HepG2 (cell line): Measurements from ENCODE around the gene RETREG2. TPM values are rescaled to one million over a fixed set of nuclear protein-coding genes. Genes with fewer than 3 reads are reported as not detected.

Experiments used
- CCDC6 ChIP-seq: sonication (generic); formaldehyde crosslinking; IDR thresholded peaks from 2 replicates; pipeline ENCODE4 v1.8.1; 2022; ENCODE audit warnings: mild to moderate bottlenecking, missing genetic modification reagents, moderate library complexity
- DMAP1 ChIP-seq: IDR thresholded peaks from 2 replicates; pipeline ENCODE4 v1.6.1; 2016
- HNF1A ChIP-seq, 2 experiments: sonication (generic) in 1 of 2; formaldehyde crosslinking in 1 of 2; IDR thresholded peaks; 2 replicates each; pipeline versions ENCODE4 v1.4.0 to v1.6.1; 2016 to 2020; ENCODE audit warnings: borderline replicate concordance in 1 of 2, low read depth in 1 of 2, mild to moderate bottlenecking in 1 of 2, missing genetic modification reagents in 1 of 2
- IRF2 ChIP-seq: IDR thresholded peaks from 2 replicates; pipeline ENCODE4 v1.6.1; 2018; ENCODE audit warnings: missing genetic modification reagents, missing compliant biosample characterization
- KLF6 ChIP-seq: IDR thresholded peaks from 2 replicates; pipeline ENCODE4 v1.8.0; 2016; ENCODE audit warnings: missing biosample characterization, missing genetic modification reagents
- PLRG1 ChIP-seq: fragments of 450-650 bp; conservative IDR thresholded peaks from 2 replicates; pipeline ENCODE4 v1.6.1; 2016
- SMAD3 ChIP-seq: sonication (generic); formaldehyde crosslinking; IDR thresholded peaks from 2 replicates; pipeline ENCODE4 v1.4.0; 2020; ENCODE audit warnings: missing genetic modification reagents
- SRSF4 ChIP-seq: fragments of 200-400 bp; formaldehyde crosslinking; IDR thresholded peaks from one replicate; pipeline ENCODE4 v1.6.1; 2018; ENCODE audit warnings: mild to moderate bottlenecking, low read depth, low read length, moderate library complexity; ENCODE audit not compliant: poor library complexity, severe bottlenecking
- TAF1 ChIP-seq: sonication (generic); formaldehyde crosslinking; IDR thresholded peaks from 2 replicates; pipeline ENCODE4 v1.4.0; 2020; ENCODE audit warnings: missing genetic modification reagents
- UBTF ChIP-seq: sonication (generic); formaldehyde crosslinking; IDR thresholded peaks from 2 replicates; pipeline ENCODE4 v1.4.0; 2020; ENCODE audit warnings: mild to moderate bottlenecking, missing genetic modification reagents
- YY1 ChIP-seq: IDR thresholded peaks from 2 replicates; pipeline ENCODE4 v1.6.1; 2011; ENCODE audit warnings: low read length, low read depth, moderate library complexity, mild to moderate bottlenecking; ENCODE audit not compliant: insufficient read depth, insufficient replicate concordance
- ZBTB14 ChIP-seq: sonication (generic); formaldehyde crosslinking; IDR thresholded peaks from 2 replicates; pipeline ENCODE4 v1.4.0; 2020; ENCODE audit warnings: missing genetic modification reagents
- ZFP41 ChIP-seq: sonication (generic); formaldehyde crosslinking; IDR thresholded peaks from 2 replicates; pipeline ENCODE4 v1.4.0; 2020; ENCODE audit warnings: mild to moderate bottlenecking, missing genetic modification reagents, borderline replicate concordance
- ZFP90 ChIP-seq: sonication (generic); formaldehyde crosslinking; IDR thresholded peaks from 2 replicates; pipeline ENCODE4 v1.8.0; 2022; ENCODE audit warnings: missing genetic modification reagents, mild to moderate bottlenecking, inconsistent platforms, borderline replicate concordance
- ZNF12 ChIP-seq: sonication (generic); formaldehyde crosslinking; IDR thresholded peaks from 2 replicates; pipeline ENCODE4 v1.5.0; 2020; ENCODE audit warnings: missing genetic modification reagents
- ZNF337 ChIP-seq: sonication (generic); formaldehyde crosslinking; IDR thresholded peaks from 2 replicates; pipeline ENCODE4 v1.5.1; 2020; ENCODE audit warnings: missing genetic modification reagents, low read depth, mild to moderate bottlenecking, borderline replicate concordance
- ZNF441 ChIP-seq: sonication (generic); formaldehyde crosslinking; IDR thresholded peaks from 2 replicates; pipeline ENCODE4 v1.7.0; 2021; ENCODE audit warnings: missing genetic modification reagents, borderline replicate concordance
- ZNF619 ChIP-seq: sonication (generic); formaldehyde crosslinking; IDR thresholded peaks from 2 replicates; pipeline ENCODE4 v1.4.0; 2020; ENCODE audit warnings: mild to moderate bottlenecking, missing genetic modification reagents
- ZNF773 ChIP-seq: sonication (generic); formaldehyde crosslinking; IDR thresholded peaks from 2 replicates; pipeline ENCODE4 v1.4.0; 2020; ENCODE audit warnings: missing genetic modification reagents, borderline replicate concordance
- polyA plus RNA-seq, 8 experiments: library from polyadenylated mRNA; depleted of rRNA in 3 of 8; stranded (reverse) in 7 of 8; unstranded in 1 of 8; fragments of >200 nt; fragmentation: Illumina TruSeq in 4 of 8; extraction: Trizol in 4 of 8; gene quantifications; 2 replicates each; pipeline versions ENCODE4 v1.2.1 to v1.2.3, GENCODE V29; 2011 to 2016; ENCODE audit warnings: low read depth in 4 of 8, missing spikeins in 1 of 8, mixed read lengths in 1 of 8; ENCODE audit not compliant: insufficient read depth in 1 of 8
- total RNA-seq, 5 experiments: library from RNA; depleted of rRNA; stranded (reverse); fragments of >200 nt; fragmentation: Illumina TruSeq; extraction: Trizol; gene quantifications; 2 replicates each; pipeline ENCODE4 v1.2.3, GENCODE V29; 2016; ENCODE audit warnings: low read depth in 1 of 5

The RETREG2 gene
- total and polyA plus RNA-seq, 2 of the 13 experiments (the other 11 are each of a cell fraction or from before 2014, with no cell fraction given), result 86.0 to 134 TPM

GRCh38 chr2:219229305-219230058 is 51.4 kb downstream of the RETREG2 start, which contains the start of the genes ANKZF1 and ATG9A (continued):
- TF ChIP-seq SMAD3 (CRISPR knock-in tag) (peak; percentile 82; the same call in 1 of the 2 replicates), PLRG1 (no peak), KLF6 (CRISPR knock-in tag) (peak; percentile 57; the same call in 1 of the 2 replicates), UBTF (CRISPR knock-in tag) (peak; percentile 33), ZFP41 (CRISPR knock-in tag) (0 out of 2 replicates have a peak, but pooled peaks have one; percentile 14), HNF1A (IDR thresholded peaks at IDR 0.05; ENCODE audit: low read depth) (no peak), HNF1A (CRISPR knock-in tag; IDR thresholded peaks at IDR 0.05; ENCODE audit: borderline replicate concordance) (peak; percentile 18; the same call in 1 of the 2 replicates), TAF1 (CRISPR knock-in tag) (peak; percentile 91), ZFP90 (CRISPR knock-in tag) (peak; percentile 95; the same call in 1 of the 2 replicates), YY1 (peak; percentile 13), SRSF4 (no peak), ZNF337 (CRISPR knock-in tag) (peak; percentile 93; the same call in 1 of the 2 replicates), ZNF619 (CRISPR knock-in tag) (no peak; the same call in 1 of the 2 replicates), ZBTB14 (CRISPR knock-in tag) (peak; percentile 97), CCDC6 (peak; percentile 18), ZNF441 (peak; percentile 88), ZNF12 (CRISPR knock-in tag) (no peak), ZNF773 (CRISPR knock-in tag) (peak; percentile 47; the same call in 1 of the 2 replicates), IRF2 (peak; percentile 74; the same call in 1 of the 2 replicates), DMAP1 (CRISPR knock-in tag) (peak; percentile 78; the same call in 1 of the 2 replicates)
